K562 (cell line): ENCODE results near the gene LIMK1.

Source experiments
- CTCF ChIP-seq, 3 experiments: IDR thresholded peaks in 2 of 3; conservative IDR thresholded peaks in 1 of 3; 2 replicates each; pipeline ENCODE4 v1.5.1; 2011 to 2012; ENCODE audit warnings: low read length in 3 of 3, mild to moderate bottlenecking in 3 of 3, control low read depth in 2 of 3, improper control_type of control experiment in 1 of 3, inconsistent platforms in 1 of 3, low read depth in 1 of 3, mixed read lengths in 1 of 3, moderate library complexity in 1 of 3; ENCODE audit not compliant: insufficient read depth in 2 of 3
- ETV1 ChIP-seq: fragments of 450-650 bp; conservative IDR thresholded peaks from 2 replicates; pipeline ENCODE4 v1.6.1; 2016; ENCODE audit warnings: missing genetic modification characterization, control low read depth, low read depth, missing compliant biosample characterization
- POLR2AphosphoS2 ChIP-seq: IDR thresholded peaks from 2 replicates; pipeline ENCODE4 v1.6.1; 2012; ENCODE audit warnings: low read length, improper control_type of control experiment
- U2AF2 ChIP-seq: fragments of 200-400 bp; formaldehyde crosslinking; optimal IDR thresholded peaks from 2 replicates; pipeline ENCODE3; 2017; ENCODE audit warnings: low read depth, mild to moderate bottlenecking, low read length
- ZFP36 ChIP-seq: fragments of 150-350 bp; IDR thresholded peaks from 2 replicates; pipeline ENCODE4 v1.6.1; 2018; ENCODE audit warnings: low read length, low read depth; ENCODE audit not compliant: partially characterized antibody
- ZNF695 ChIP-seq: fragments of 450-650 bp; formaldehyde crosslinking; IDR thresholded peaks from 2 replicates; pipeline ENCODE4 v1.4.0; 2020; ENCODE audit warnings: mild to moderate bottlenecking, moderate library complexity
- TF ChIP-seq, protein P1 (sequence below): sonication (generic); formaldehyde crosslinking; IDR thresholded peaks from 2 replicates; pipeline ENCODE4 v1.9.0; 2022; ENCODE audit warnings: mild to moderate bottlenecking, missing genetic modification reagents

DNA sequence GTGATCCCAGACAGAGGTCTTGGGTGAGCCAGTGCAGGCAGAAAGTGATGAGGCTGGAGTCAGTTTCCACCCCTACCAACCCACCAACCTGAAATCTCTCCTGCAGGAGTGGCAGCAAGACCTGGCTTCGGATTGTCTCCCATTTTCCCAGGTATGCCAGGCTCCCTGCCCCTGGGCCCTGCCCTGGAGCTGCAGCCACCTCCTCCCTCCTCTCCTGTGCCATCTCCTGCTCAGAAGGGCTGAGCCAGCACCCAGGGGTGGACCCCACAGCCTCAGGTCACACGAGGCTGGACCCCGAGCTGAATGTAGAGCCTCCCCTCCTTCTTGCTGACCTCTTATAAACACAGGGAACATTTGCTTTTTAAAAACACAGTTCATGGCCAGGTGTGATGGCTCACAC, 17.0 kb upstream of the LIMK1 start:
- TF ChIP-seq, protein P1, sequence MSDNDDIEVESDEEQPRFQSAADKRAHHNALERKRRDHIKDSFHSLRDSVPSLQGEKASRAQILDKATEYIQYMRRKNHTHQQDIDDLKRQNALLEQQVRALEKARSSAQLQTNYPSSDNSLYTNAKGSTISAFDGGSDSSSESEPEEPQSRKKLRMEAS (CRISPR knock-in tag): no peak
- TF ChIP-seq POLR2AphosphoS2: no peak
- TF ChIP-seq CTCF (IDR thresholded peaks at IDR 0.05 in 2 of 3, conservative IDR thresholded peaks at IDR 0.05 in 1 of 3; ENCODE audit: insufficient read depth in 2 of 3, low read depth in 1 of 3, low read length in 3 of 3): no peak
- TF ChIP-seq U2AF2: no peak
- TF ChIP-seq ETV1 (tag): no peak
- no peak for TF ChIP-seq ZNF695
- TF ChIP-seq ZFP36: no peak
